Endodermal cell (in vitro differentiated cells): ENCODE data around the gene SYT2. TPM values are rescaled to one million over a fixed set of nuclear protein-coding genes. Genes with fewer than 3 reads are reported as not detected.
A peak's percentile ranks its signal among the peaks of the same experiment; 100 is the strongest.

ENCODE experiments used
- DNase-seq: peaks from one replicate; pipeline ENCODE4 v3.0.0-alpha.2; 2017
- H3K27ac ChIP-seq: 2 replicates; pipeline ENCODE4 v1.5.1; 2013; ENCODE audit warnings: mild to moderate bottlenecking, low read depth, low read length, moderate library complexity
- H3K27me3 ChIP-seq: 2 replicates; pipeline ENCODE4 v1.6.1; 2013; ENCODE audit warnings: mild to moderate bottlenecking, low read length, moderate library complexity; ENCODE audit not compliant: insufficient read depth, control insufficient read depth, poor library complexity, severe bottlenecking
- H3K36me3 ChIP-seq: 2 replicates; pipeline ENCODE4 v1.7.0; 2013; ENCODE audit warnings: mild to moderate bottlenecking, low read length, moderate library complexity; ENCODE audit not compliant: control insufficient read depth, insufficient read depth
- H3K4me1 ChIP-seq: one replicate; pipeline ENCODE4 v1.7.0; 2013; ENCODE audit warnings: low read length; ENCODE audit not compliant: control insufficient read depth, insufficient read depth
- H3K4me3 ChIP-seq: 2 replicates; pipeline ENCODE4 v1.5.1; 2013; ENCODE audit warnings: mild to moderate bottlenecking, low read length, moderate library complexity
- H3K9ac ChIP-seq: 2 replicates; pipeline ENCODE4 v1.6.1; 2013; ENCODE audit warnings: mild to moderate bottlenecking, low read length, moderate library complexity; ENCODE audit not compliant: poor library complexity, severe bottlenecking; ENCODE audit errors: extremely low read depth
- H3K9me3 ChIP-seq: 2 replicates; pipeline ENCODE4 v1.6.1; 2013; ENCODE audit warnings: mild to moderate bottlenecking, low read length, moderate library complexity; ENCODE audit not compliant: control insufficient read depth
- H3K27ac Mint-ChIP-seq: 2 replicates; pipeline ENCODE4 v1.8.0; 2020; ENCODE audit warnings: mixed read lengths
- H3K27me3 Mint-ChIP-seq: 2 replicates; pipeline ENCODE4 v1.8.0; 2021; ENCODE audit warnings: mild to moderate bottlenecking, mixed read lengths; ENCODE audit not compliant: insufficient read depth
- H3K36me3 Mint-ChIP-seq: 2 replicates; pipeline ENCODE4 v1.8.0; 2020; ENCODE audit warnings: low read depth, mixed read lengths
- H3K4me1 Mint-ChIP-seq: 2 replicates; pipeline ENCODE4 v1.8.0; 2020; ENCODE audit warnings: mixed read lengths
- H3K4me3 Mint-ChIP-seq: 2 replicates; pipeline ENCODE4 v1.8.0; 2020; ENCODE audit warnings: mild to moderate bottlenecking, moderate library complexity, mixed read lengths
- H3K9me3 Mint-ChIP-seq: 2 replicates; pipeline ENCODE4 v1.8.0; 2020; ENCODE audit warnings: mild to moderate bottlenecking, mixed read lengths
- CTCF ChIP-seq: fragments of 200-600 bp; sonication (generic); conservative IDR thresholded peaks from 2 replicates; pipeline ENCODE4 v1.5.0; 2021; ENCODE audit warnings: antibody characterized with exemption, mild to moderate bottlenecking
- WGBS, 2 experiments: methylation state at CpG; one replicate each; pipeline versions ENCODE4 v1.1.5 to v1.1.7; 2013; ENCODE audit warnings: missing lambda C conversion rate in 2 of 2, mixed read lengths in 1 of 2; ENCODE audit not compliant: insufficient coverage in 1 of 2, insufficient read length in 1 of 2; 5-methylcytosine and 5-hydroxymethylcytosine counted together
- total RNA-seq, 2 donors: library from RNA; stranded (reverse); fragmentation: NEBNext Ultra II Directional in 1 of 2; extraction: Animal tissue kit (Norgen Biotek cat#: 25700) in 1 of 2; gene quantifications; 2 replicates in 1 of 2; 3 replicates in 1 of 2; pipeline ENCODE4 v1.2.1, GENCODE V29; 2021

SYT2 gene
- total RNA-seq, 2 donors from 2014 or later: 2.9 to 4.4 TPM

GRCh38 chr1:202680586-202681352 lies 29.5 kb downstream of the SYT2 start:
- no peaks in the 10 kb centered on the region for H3K27me3 ChIP-seq
- no peak for TF ChIP-seq CTCF
- Mint-ChIP-seq H3K4me1 (no peaks in the 10 kb centered on the region), H3K27ac (no peak overlapping the region), H3K4me3 (no peak overlapping the region), H3K36me3 (no peaks in the 10 kb centered on the region), H3K27me3 (no peaks in the 10 kb centered on the region), H3K9me3 (peaks cover 2% of the 10 kb centered on the region)
- H3K9me3 ChIP-seq: no peaks in the 10 kb centered on the region
- 43 to 68% methylated on average over 1 to 2 of the region's 2 CpGs for WGBS, 2 experiments
- H3K4me1 ChIP-seq: no peaks in the 10 kb centered on the region
- H3K4me3 ChIP-seq: no peak overlapping the region
- no peak overlapping the region for H3K9ac ChIP-seq
- no peaks in the 10 kb centered on the region for H3K36me3 ChIP-seq
- DNase-seq: peak; percentile 86
- H3K27ac ChIP-seq: no peak overlapping the region

- 83 to 89% methylated on average over 3 to 4 of the region's 4 CpGs for WGBS, 2 experiments
- DNase-seq: no peak
- H3K27me3 Mint-ChIP-seq: no peaks in the 10 kb centered on the region
Measured at GRCh38 chr1:202679406-202680177, 30.7 kb downstream of the SYT2 start.

GRCh38 chr1:202677433-202677832 lies 32.8 kb downstream of the SYT2 start:
- Histone ChIP-seq H3K4me3 (no peak overlapping the region), H3K36me3 (no peaks in the 10 kb centered on the region), H3K27me3 (no peaks in the 10 kb centered on the region), H3K4me1 (no peaks in the 10 kb centered on the region), H3K9me3 (no peaks in the 10 kb centered on the region), H3K27ac (no peak overlapping the region), H3K9ac (no peak overlapping the region)
- no peak overlapping the region for H3K27ac Mint-ChIP-seq
- H3K36me3 Mint-ChIP-seq: no peaks in the 10 kb centered on the region
- DNase-seq: no peak
- H3K9me3 Mint-ChIP-seq: peaks cover 4% of the 10 kb centered on the region
- WGBS, 2 experiments: 87 to 94% methylated on average over 2 of the region's 2 CpGs
- H3K4me1 Mint-ChIP-seq: no peaks in the 10 kb centered on the region
- no peak overlapping the region for H3K4me3 Mint-ChIP-seq
- H3K27me3 Mint-ChIP-seq: no peaks in the 10 kb centered on the region
- TF ChIP-seq CTCF: no peak

More at GRCh38 chr1:202679406-202680177, 30.7 kb downstream of the SYT2 start:
- no peaks in the 10 kb centered on the region for H3K4me1 ChIP-seq
- Mint-ChIP-seq H3K9me3 (peaks cover 2% of the 10 kb centered on the region), H3K4me1 (no peaks in the 10 kb centered on the region), H3K4me3 (no peak overlapping the region), H3K36me3 (no peaks in the 10 kb centered on the region), H3K27ac (no peak overlapping the region)
- no peak for TF ChIP-seq CTCF
- H3K27ac ChIP-seq: no peak overlapping the region
- no peak overlapping the region for H3K4me3 ChIP-seq
- H3K36me3 ChIP-seq: no peaks in the 10 kb centered on the region
- H3K27me3 ChIP-seq: no peaks in the 10 kb centered on the region
- H3K9ac ChIP-seq: no peak overlapping the region
- H3K9me3 ChIP-seq: no peaks in the 10 kb centered on the region
